Inferior parietal cortex (tissue), 1 donor: ENCODE data around the gene ZMIZ2.

Experiments
- DNase-seq: peaks from one replicate; pipeline ENCODE4 v3.0.0-alpha.2; 2016; ENCODE audit errors: extremely low spot score

ZMIZ2 gene

DNA sequence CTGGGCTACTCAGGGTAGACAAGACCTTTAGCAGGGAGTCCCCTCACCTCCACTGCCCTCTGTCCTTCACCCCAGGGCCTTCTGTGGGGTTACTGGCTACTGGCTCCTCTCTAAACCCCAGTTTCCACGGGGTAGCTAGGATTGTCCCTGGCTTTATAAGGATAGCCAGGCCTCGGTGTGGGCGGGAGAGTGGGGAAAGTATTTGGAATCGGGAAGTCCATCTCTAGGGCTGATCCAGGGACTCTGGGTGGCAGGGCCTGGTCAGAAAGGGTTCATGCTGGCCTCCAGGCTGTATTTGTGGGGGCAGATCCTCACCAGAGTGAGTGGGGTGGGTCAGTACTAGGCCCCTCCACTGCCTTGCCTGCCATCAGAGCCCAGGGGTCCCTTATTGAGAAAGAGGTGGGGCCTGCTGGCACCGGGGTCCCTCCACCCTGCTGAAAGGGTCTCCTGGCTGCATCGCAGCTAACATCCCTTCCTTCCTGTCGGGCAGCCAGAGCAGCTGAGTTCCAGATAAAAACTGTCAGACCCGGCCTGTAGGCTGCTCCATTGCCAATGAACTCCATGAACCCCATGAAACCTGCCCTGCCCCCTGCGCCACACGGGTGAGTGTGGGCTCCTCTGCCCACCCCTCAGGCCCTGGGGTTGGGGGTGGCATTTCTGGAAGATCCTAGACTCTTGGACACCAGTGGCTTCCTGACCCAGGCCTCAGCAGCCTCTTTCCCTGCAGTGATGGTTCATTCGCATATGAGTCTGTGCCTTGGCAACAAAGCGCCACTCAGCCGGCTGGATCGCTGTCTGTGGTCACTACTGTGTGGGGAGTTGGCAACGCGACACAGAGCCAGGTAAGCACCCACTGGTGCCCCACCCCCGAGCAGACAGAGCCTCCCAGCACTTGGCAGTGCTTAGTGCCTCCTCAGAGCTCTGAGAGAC, 7.3 kb downstream of the ZMIZ2 start:
- no peak for DNase-seq

GRCh38 chr7:44756904-44757303, 8.3 kb downstream of the ZMIZ2 start:
- no peak for DNase-seq

GRCh38 chr7:44757311-44757710, 8.7 kb downstream of the ZMIZ2 start:
- no peak for DNase-seq

DNA sequence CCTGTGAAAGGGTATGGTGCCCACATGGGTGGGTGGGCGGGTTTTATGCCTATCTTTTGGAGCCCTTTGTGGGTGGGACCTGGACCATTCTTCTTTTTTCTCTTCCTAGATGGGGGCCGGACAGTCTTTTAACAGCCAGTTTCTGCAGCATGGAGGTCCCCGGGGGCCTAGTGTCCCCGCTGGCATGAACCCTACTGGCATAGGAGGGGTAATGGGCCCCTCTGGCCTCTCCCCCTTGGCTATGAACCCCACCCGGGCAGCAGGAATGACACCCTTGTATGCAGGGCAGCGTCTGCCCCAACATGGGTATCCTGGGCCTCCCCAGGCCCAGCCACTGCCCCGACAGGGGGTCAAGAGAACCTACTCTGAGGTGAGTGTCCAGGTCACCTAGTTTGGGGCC, 9.1 kb downstream of the ZMIZ2 start:
- DNase-seq: no peak

DNA sequence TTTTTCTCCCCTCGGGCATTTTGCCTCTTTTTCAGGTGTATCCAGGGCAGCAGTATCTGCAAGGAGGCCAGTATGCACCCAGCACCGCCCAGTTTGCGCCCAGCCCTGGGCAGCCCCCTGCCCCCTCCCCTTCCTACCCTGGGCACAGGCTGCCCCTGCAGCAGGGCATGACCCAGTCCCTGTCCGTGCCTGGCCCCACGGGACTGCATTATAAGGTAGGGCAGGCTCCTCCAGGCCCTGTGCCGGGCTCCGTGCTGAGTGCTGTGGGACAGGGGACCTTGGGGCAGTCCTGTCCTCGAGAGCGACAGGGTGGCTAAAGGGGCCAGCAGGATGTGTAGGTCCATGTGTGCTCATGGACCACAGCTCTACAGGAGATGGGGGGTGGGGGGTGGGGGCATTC, 10.6 kb downstream of the ZMIZ2 start:
- DNase-seq: no peak

DNA sequence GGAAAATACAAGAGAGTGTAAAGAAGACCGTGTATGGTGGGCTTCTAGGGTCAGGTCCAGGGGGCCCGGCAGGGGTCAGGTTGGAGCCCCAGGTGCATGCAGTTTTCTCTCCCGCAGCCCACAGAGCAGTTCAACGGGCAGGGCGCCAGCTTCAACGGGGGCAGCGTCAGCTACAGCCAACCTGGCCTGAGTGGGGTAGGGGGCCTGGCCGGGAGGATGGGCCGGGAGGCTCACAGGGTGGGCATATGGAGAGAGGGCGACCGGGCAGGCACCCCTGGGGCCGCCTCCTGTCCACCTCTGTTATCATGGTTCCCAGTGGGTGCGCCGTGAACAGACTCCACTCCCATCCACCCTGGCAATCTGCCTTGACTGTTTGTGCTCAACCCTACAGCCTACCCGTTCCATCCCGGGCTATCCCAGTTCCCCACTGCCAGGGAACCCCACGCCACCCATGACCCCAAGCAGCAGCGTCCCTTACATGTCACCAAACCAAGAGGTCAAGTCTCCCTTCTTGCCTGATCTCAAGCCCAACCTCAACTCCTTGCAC, 11.5 kb downstream of the ZMIZ2 start:
- no peak for DNase-seq

DNA sequence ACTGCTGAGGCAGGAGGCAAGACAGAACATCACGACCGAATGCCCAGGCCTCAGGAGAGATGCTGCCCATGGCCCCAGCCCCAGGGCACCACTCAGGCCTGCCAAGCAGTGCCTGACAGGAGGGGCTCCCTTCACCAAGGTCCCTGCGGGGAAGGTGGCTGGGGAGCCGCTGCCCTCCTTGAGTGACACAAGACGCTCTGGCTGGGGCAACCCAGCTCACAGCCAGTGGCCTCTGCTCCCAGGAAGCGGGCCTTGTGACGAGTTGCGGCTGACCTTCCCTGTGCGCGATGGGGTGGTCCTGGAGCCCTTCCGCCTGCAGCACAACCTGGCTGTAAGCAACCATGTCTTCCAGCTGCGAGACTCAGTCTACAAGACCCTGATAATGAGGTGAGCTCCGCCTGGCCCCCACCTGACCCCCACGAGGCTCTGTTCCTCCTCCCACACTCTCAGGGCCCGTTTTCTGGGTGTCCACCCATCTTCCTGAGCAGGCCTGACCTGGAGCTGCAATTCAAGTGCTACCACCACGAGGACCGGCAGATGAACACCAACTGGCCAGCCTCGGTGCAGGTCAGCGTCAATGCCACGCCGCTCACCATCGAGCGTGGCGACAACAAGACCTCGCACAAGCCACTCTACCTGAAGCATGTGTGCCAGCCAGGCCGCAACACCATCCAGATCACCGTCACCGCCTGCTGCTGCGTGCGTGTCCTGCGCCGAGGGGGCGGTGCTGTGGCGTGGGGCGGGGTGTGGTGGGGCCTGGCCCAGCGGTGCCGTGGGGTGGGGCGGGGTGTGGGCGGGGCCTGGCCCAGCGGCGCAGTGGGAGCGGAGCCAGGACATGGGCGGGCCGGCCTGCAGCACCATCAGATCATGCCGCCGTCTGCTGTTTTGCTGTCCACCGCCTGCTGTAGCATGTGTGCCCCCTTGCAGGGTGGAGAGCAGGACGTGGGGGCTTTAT, 12.8 kb downstream of the ZMIZ2 start:
- no peak for DNase-seq

DNA sequence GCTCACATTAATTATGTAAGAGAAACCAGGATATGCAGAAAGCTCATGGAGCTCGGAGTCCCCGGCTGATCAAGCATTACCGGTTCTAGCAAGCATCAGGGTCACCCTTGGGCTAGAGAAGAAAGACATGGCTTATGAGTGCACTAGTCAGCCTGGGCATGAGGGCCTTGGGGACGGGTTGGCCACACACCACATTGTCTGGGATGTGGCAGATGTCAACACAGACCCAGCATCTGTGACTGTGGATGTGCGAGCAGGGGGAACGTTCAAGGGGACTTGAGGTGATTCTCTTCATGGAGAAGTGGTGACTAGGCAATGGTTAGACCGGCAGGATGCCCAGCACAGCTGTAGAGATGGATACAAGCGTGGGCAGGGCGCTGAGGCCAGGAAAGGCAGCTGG, 13.7 kb downstream of the ZMIZ2 start:
- no peak for DNase-seq

DNA sequence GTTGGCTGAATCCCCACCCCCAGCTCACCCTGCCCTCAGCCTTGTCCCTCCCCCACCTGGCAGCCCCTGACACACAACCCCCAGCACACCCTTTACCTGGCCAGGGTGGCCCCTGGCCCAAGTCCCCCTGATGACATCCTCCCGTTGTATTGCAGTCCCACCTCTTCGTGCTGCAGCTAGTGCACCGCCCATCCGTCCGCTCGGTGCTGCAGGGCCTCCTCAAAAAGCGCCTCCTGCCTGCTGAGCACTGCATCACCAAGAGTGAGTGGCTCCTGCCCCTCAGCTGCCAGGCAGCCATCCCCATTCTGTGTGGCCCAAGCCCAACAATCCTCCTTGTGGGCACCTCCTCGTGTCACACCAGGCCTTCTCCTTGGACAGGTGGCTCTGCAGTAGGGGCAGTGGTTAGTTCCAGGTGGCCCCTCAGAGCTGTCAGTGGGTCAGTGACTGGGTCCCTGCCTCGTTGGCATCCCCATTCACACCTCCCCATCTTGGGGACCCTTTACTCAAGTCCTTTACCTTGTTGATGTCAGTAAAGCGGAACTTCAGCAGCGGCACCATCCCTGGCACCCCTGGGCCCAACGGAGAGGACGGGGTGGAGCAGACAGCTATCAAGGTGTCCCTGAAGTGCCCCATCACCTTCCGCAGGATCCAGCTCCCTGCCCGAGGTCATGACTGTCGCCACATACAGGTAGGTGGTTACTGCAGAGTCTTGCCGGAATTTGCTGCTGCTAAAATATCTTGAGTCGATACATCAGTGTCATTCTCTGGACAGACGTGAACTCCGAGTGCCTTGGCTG, 14.3 kb downstream of the ZMIZ2 start:
- no peak for DNase-seq

GRCh38 chr7:44764081-44764480, 15.4 kb downstream of the ZMIZ2 start:
- DNase-seq: no peak

- no peak for DNase-seq
These were observed 16.3 kb downstream of the ZMIZ2 start for GRCh38 chr7:44764665-44765578.

- DNase-seq: no peak
These were observed 17.1 kb downstream of the ZMIZ2 start for GRCh38 chr7:44765579-44766415.

- DNase-seq: no peak
These were observed 17.8 kb downstream of the ZMIZ2 start for GRCh38 chr7:44766416-44766801.

- no peak for DNase-seq
These were observed 18.7 kb downstream of the ZMIZ2 start for GRCh38 chr7:44767134-44767911.

- DNase-seq: peak; percentile 64
These were observed 19.4 kb downstream of the ZMIZ2 start for GRCh38 chr7:44767912-44768627.

- peak; percentile 47 for DNase-seq
These were observed 20.2 kb downstream of the ZMIZ2 start for GRCh38 chr7:44768628-44769371.

- DNase-seq: no peak
These were observed 20.7 kb downstream of the ZMIZ2 start for GRCh38 chr7:44769376-44769775.
